Stimulated activated CD4-positive, alpha-beta T cell treated with anti-CD3 and anti-CD28 coated beads, TNF-alpha, amount 100 ng/mL, for 4 hours (primary cell): Measurements from ENCODE around the gene CD82.

Experiments
- DNase-seq, 3 experiments: peaks; one replicate each; pipeline ENCODE4 v3.0.0-alpha.2; 2020; ENCODE audit warnings: low read depth in 3 of 3

Gene CD82

GRCh38 chr11:44575962-44576361, 10.5 kb downstream of the CD82 start:
- DNase-seq = no peak

GRCh38 chr11:44576656-44577055, 11.2 kb downstream of the CD82 start:
- no peak for DNase-seq

GRCh38 chr11:44577231-44577830, 11.9 kb downstream of the CD82 start:
- no peak for DNase-seq

- DNase-seq = no peak
Measured at GRCh38 chr11:44578279-44578678, 12.8 kb downstream of the CD82 start.

- no peak for DNase-seq
Measured at GRCh38 chr11:44579302-44579761, 13.9 kb downstream of the CD82 start.

- DNase-seq = no peak
Measured at GRCh38 chr11:44580701-44581100, 15.2 kb downstream of the CD82 start.

- no peak for DNase-seq
Measured at GRCh38 chr11:44581246-44581645, 15.8 kb downstream of the CD82 start.

- DNase-seq = no peak
Measured at GRCh38 chr11:44582641-44583352, 17.3 kb downstream of the CD82 start.

- DNase-seq = no peak
Measured at GRCh38 chr11:44583353-44583669, 17.8 kb downstream of the CD82 start.

- no peak for DNase-seq
Measured at GRCh38 chr11:44585421-44585820, 20.0 kb downstream of the CD82 start.

GRCh38 chr11:44589301-44589700, 23.8 kb downstream of the CD82 start:
- DNase-seq = no peak

- no peak for DNase-seq
Measured at GRCh38 chr11:44590769-44591168, 25.3 kb downstream of the CD82 start.

GRCh38 chr11:44591557-44591956, 26.1 kb downstream of the CD82 start:
- no peak for DNase-seq

GRCh38 chr11:44592125-44592940, 26.9 kb downstream of the CD82 start:
- DNase-seq = no peak

GRCh38 chr11:44593251-44593650, 27.8 kb downstream of the CD82 start:
- no peak for DNase-seq

- no peak for DNase-seq
Measured at GRCh38 chr11:44595006-44595405, 29.5 kb downstream of the CD82 start.

- DNase-seq = no peak
Measured at GRCh38 chr11:44595964-44596381, 30.5 kb downstream of the CD82 start.

- peak in 2 of 3 experiments; percentile 48 to 51 for DNase-seq
Measured at GRCh38 chr11:44596525-44597276, 31.2 kb downstream of the CD82 start.

- no peak for DNase-seq
Measured at GRCh38 chr11:44597358-44598012, 32.0 kb downstream of the CD82 start.

- DNase-seq = no peak
Measured at GRCh38 chr11:44598831-44599230, 33.4 kb downstream of the CD82 start.

GRCh38 chr11:44600261-44600660, 34.8 kb downstream of the CD82 start:
- DNase-seq = no peak
